ENCODE results near the gene MKI67. TPM values are rescaled to one million over a fixed set of nuclear protein-coding genes. Genes with fewer than 3 reads are reported as not detected.

The MKI67 gene
- total RNA-seq, 1 donor from 2014 or later, result 140 TPM

GRCh38 chr10:128050121-128050516 lies 76.1 kb downstream of the MKI67 start:
- H3K4me3 Mint-ChIP-seq, result no peak overlapping the region
- TF ChIP-seq, protein P1, sequence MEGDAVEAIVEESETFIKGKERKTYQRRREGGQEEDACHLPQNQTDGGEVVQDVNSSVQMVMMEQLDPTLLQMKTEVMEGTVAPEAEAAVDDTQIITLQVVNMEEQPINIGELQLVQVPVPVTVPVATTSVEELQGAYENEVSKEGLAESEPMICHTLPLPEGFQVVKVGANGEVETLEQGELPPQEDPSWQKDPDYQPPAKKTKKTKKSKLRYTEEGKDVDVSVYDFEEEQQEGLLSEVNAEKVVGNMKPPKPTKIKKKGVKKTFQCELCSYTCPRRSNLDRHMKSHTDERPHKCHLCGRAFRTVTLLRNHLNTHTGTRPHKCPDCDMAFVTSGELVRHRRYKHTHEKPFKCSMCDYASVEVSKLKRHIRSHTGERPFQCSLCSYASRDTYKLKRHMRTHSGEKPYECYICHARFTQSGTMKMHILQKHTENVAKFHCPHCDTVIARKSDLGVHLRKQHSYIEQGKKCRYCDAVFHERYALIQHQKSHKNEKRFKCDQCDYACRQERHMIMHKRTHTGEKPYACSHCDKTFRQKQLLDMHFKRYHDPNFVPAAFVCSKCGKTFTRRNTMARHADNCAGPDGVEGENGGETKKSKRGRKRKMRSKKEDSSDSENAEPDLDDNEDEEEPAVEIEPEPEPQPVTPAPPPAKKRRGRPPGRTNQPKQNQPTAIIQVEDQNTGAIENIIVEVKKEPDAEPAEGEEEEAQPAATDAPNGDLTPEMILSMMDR (conservative IDR thresholded peaks at IDR 0.05), result no peak
- peaks cover 17% of the 10 kb centered on the region for H3K4me1 Mint-ChIP-seq
- H3K27me3 Mint-ChIP-seq (ENCODE audit: low read depth), result no peaks in the 10 kb centered on the region
- H3K36me3 Mint-ChIP-seq (ENCODE audit: low read depth), result no peaks in the 10 kb centered on the region
- DNase-seq (ENCODE audit: low read depth, low spot score), result no peak
- H3K9me3 Mint-ChIP-seq, result no peaks in the 10 kb centered on the region
- no peak overlapping the region for H3K27ac Mint-ChIP-seq (ENCODE audit: unreplicated experiment)

GRCh38 chr10:128049226-128050120 lies 76.8 kb downstream of the MKI67 start:
- Mint-ChIP-seq H3K27ac (ENCODE audit: unreplicated experiment) (no peak overlapping the region), H3K36me3 (ENCODE audit: low read depth) (no peaks in the 10 kb centered on the region), H3K9me3 (no peaks in the 10 kb centered on the region), H3K4me1 (peaks cover 17% of the 10 kb centered on the region), H3K4me3 (no peak overlapping the region), H3K27me3 (ENCODE audit: low read depth) (no peaks in the 10 kb centered on the region)
- DNase-seq (ENCODE audit: low read depth, low spot score), result no peak
- TF ChIP-seq, protein P1 (conservative IDR thresholded peaks at IDR 0.05), result no peak

DNA sequence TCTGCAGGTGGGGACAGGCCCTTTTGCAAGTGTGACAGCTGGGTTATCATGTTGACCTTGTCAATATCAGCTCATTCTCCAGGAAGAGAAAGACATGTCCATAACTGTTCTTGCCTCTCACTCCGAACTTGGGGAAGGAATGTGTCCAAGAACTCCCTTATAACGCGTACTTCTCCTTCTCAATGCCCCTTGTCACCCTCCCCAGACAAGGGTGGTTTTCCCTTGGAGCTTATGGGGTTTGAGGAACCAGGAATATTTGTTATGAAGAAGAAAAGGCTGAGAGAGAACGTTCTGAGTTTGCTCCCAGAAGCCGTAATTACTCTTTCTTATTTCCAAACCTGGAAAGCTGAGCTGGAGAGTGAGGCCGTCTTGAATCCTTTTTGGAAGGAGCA lies 77.4 kb downstream of the MKI67 start:
- no peaks in the 10 kb centered on the region for H3K36me3 Mint-ChIP-seq (ENCODE audit: low read depth)
- no peak overlapping the region for H3K27ac Mint-ChIP-seq (ENCODE audit: unreplicated experiment)
- no peak for DNase-seq (ENCODE audit: low read depth, low spot score)
- peaks cover 17% of the 10 kb centered on the region for H3K4me1 Mint-ChIP-seq
- H3K27me3 Mint-ChIP-seq (ENCODE audit: low read depth), result no peaks in the 10 kb centered on the region
- H3K9me3 Mint-ChIP-seq, result no peaks in the 10 kb centered on the region
- TF ChIP-seq, protein P1 (conservative IDR thresholded peaks at IDR 0.05), result no peak
- no peak overlapping the region for H3K4me3 Mint-ChIP-seq

- no peak for DNase-seq (ENCODE audit: low read depth, low spot score)
- H3K4me3 Mint-ChIP-seq, result no peak overlapping the region
- no peaks in the 10 kb centered on the region for H3K9me3 Mint-ChIP-seq
- TF ChIP-seq, protein P1 (conservative IDR thresholded peaks at IDR 0.05), result no peak
- no peak overlapping the region for H3K27ac Mint-ChIP-seq (ENCODE audit: unreplicated experiment)
- H3K27me3 Mint-ChIP-seq (ENCODE audit: low read depth), result no peaks in the 10 kb centered on the region
- peaks cover 17% of the 10 kb centered on the region for H3K4me1 Mint-ChIP-seq
- no peaks in the 10 kb centered on the region for H3K36me3 Mint-ChIP-seq (ENCODE audit: low read depth)
These were observed 78.0 kb downstream of the MKI67 start for GRCh38 chr10:128047991-128048818.

- H3K9me3 Mint-ChIP-seq, result no peaks in the 10 kb centered on the region
- no peak for DNase-seq (ENCODE audit: low read depth, low spot score)
- H3K36me3 Mint-ChIP-seq (ENCODE audit: low read depth), result no peaks in the 10 kb centered on the region
- no peak overlapping the region for H3K27ac Mint-ChIP-seq (ENCODE audit: unreplicated experiment)
- no peak overlapping the region for H3K4me3 Mint-ChIP-seq
- peaks cover 17% of the 10 kb centered on the region for H3K4me1 Mint-ChIP-seq
- TF ChIP-seq, protein P1 (conservative IDR thresholded peaks at IDR 0.05), result no peak
- no peaks in the 10 kb centered on the region for H3K27me3 Mint-ChIP-seq (ENCODE audit: low read depth)
These were observed 78.9 kb downstream of the MKI67 start for GRCh38 chr10:128047351-128047750.
